Type B pancreatic cell (in vitro differentiated cells): ENCODE results near the gene OR1D5. TPM values are rescaled to one million over a fixed set of nuclear protein-coding genes. Genes with fewer than 3 reads are reported as not detected.

Source experiments
- DNase-seq: peaks from one replicate; pipeline ENCODE4 v3.0.0; 2021; ENCODE audit warnings: mixed read lengths; ENCODE audit not compliant: unreplicated experiment; ENCODE audit errors: extremely low spot score
- H3K27ac Mint-ChIP-seq: 2 replicates; pipeline ENCODE4 v1.8.0; 2021; ENCODE audit warnings: mild to moderate bottlenecking, mixed read lengths
- H3K27me3 Mint-ChIP-seq: 2 replicates; pipeline ENCODE4 v1.8.0; 2021; ENCODE audit warnings: mixed read lengths
- H3K36me3 Mint-ChIP-seq: 2 replicates; pipeline ENCODE4 v1.8.0; 2021; ENCODE audit warnings: mixed read lengths
- H3K4me1 Mint-ChIP-seq: one replicate; pipeline ENCODE4 v1.8.0; 2021; ENCODE audit warnings: mixed read lengths; ENCODE audit not compliant: unreplicated experiment
- H3K4me3 Mint-ChIP-seq: 2 replicates; pipeline ENCODE4 v1.8.0; 2021; ENCODE audit warnings: mild to moderate bottlenecking, mixed read lengths
- H3K9me3 Mint-ChIP-seq: 2 replicates; pipeline ENCODE4 v1.8.0; 2021; ENCODE audit warnings: mixed read lengths
- CTCF ChIP-seq: fragments of 200-600 bp; sonication (generic); conservative IDR thresholded peaks from 2 replicates; pipeline ENCODE4 v1.5.0; 2021; ENCODE audit warnings: antibody characterized with exemption, mild to moderate bottlenecking
- total RNA-seq: library from RNA; stranded (reverse); gene quantifications from 2 replicates; pipeline ENCODE4 v1.2.1, GENCODE V29; 2021; ENCODE audit warnings: low replicate concordance

Gene OR1D5
- total RNA-seq, 1 donor from 2014 or later, result not detected

DNA sequence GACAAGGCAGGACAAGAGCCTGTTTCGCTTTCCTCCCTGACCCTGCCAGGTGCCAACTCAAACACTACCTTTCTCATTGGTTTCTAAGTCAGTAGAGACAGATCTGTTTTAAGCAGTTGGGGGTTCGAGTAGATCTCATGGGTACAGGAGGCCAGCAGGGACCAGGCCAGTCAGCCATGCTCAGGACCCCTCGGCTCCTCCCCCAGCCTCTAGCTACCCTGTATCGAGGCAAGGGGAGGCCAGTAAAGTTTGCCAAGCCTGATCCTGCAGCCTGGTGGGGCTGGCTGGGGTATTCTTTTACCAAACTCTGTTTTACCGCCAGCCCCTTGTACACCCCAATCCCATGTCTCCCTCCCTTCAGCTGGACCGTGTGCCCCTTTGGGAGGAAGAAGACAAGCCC, 26.6 kb downstream of the OR1D5 start:
- Mint-ChIP-seq H3K36me3 (no peaks in the 10 kb centered on the region), H3K4me3 (no peak overlapping the region), H3K4me1 (no peaks in the 10 kb centered on the region), H3K9me3 (no peaks in the 10 kb centered on the region), H3K27me3 (peaks cover 3% of the 10 kb centered on the region), H3K27ac (no peak overlapping the region)
- DNase-seq, result no peak
- TF ChIP-seq CTCF, result no peak

DNA sequence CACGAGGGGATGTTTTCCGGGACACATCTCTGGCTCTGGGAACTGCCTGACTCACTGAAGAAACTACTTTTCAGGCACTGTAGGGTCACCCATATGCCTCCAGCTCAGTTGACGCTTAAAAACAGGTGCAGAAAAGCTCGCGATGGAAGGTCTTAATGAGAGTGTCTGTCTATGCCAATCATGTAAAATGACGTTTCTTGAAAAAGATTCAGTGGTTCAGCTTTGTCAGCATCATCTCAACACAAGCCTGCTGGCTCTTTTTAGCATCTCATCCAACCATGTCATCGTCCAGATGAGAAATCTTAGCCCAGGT, 27.5 kb downstream of the OR1D5 start:
- H3K9me3 Mint-ChIP-seq, result no peaks in the 10 kb centered on the region
- DNase-seq, result no peak

GRCh38 chr17:3035256-3035967, 28.0 kb downstream of the OR1D5 start:
- no peaks in the 10 kb centered on the region for H3K36me3 Mint-ChIP-seq
- peak; percentile 60 for DNase-seq
- no peak overlapping the region for H3K27ac Mint-ChIP-seq
- H3K9me3 Mint-ChIP-seq, result no peaks in the 10 kb centered on the region
- no peak overlapping the region for H3K4me3 Mint-ChIP-seq
- no peak for TF ChIP-seq CTCF
- H3K27me3 Mint-ChIP-seq, result no peaks in the 10 kb centered on the region
- no peaks in the 10 kb centered on the region for H3K4me1 Mint-ChIP-seq

More for the DNA sequence above, 27.5 kb downstream of the OR1D5 start:
- H3K4me3 Mint-ChIP-seq, result no peak overlapping the region
- H3K27me3 Mint-ChIP-seq, result no peaks in the 10 kb centered on the region
- no peak overlapping the region for H3K27ac Mint-ChIP-seq
- no peaks in the 10 kb centered on the region for H3K4me1 Mint-ChIP-seq
- H3K36me3 Mint-ChIP-seq, result no peaks in the 10 kb centered on the region
- TF ChIP-seq CTCF, result no peak

DNA sequence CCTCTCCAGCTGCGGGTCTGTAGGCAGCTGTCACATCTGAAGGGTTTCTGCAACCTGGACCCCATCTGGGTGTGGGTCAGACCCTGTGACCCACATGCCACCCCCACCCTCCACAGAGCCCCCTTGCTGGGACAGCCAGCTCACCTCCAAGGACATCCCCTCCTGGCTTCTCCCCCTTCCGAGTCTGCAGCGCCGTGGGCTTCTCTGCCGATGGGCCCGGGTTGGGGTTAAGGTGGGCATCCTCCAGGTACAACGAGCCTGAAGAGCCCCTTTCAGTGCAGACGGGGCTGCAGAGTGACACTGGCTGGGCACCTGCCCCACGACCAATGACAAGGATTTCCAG, 28.9 kb downstream of the OR1D5 start:
- Mint-ChIP-seq H3K9me3 (no peaks in the 10 kb centered on the region), H3K27me3 (no peaks in the 10 kb centered on the region), H3K4me3 (no peak overlapping the region), H3K27ac (no peak overlapping the region), H3K4me1 (no peaks in the 10 kb centered on the region), H3K36me3 (no peaks in the 10 kb centered on the region)
- no peak for DNase-seq
- no peak for TF ChIP-seq CTCF

DNA sequence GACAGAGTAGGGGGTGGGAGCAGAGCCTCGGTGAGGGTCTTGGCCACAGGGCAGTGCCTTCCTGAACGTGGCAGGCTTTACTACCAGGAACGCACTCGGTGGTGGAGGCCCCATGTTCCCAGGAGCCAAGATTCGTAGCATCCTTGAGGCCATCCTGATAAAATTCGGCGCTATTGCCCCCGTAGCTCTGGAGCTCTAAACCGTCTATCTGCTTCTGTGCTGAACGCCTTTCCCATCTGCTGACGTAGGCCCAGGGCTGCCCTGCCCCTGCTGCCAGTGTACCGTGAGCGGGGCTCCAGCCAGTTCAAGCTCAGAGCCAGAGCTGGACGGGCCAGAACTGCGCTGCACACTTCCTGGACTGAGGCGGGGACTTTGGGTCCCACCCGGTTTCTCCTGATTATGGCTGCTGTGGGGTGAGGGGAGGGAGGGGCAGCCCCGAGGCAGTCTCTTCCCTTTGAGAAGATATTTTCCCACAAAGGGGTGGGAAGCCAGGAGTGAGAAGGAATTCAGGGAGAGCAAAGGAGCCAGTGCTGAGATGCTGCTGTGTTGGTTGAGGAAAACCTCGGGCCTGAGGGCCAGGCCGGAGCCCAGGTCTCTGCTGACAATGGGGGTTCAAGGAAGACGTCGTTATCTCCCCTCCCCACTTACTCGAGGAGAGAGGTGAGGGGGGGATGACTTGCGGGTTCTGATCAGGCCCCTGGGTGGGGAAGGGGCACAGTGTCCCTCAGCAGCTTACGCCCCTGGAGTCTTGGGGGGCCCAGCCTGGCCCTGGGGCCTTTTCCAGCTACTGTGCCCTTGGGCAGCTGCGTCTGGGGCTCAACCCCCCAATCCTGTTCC, 29.4 kb downstream of the OR1D5 start:
- Mint-ChIP-seq H3K27ac (no peak overlapping the region), H3K36me3 (no peaks in the 10 kb centered on the region), H3K27me3 (no peaks in the 10 kb centered on the region), H3K4me1 (no peaks in the 10 kb centered on the region), H3K4me3 (no peak overlapping the region), H3K9me3 (no peaks in the 10 kb centered on the region)
- TF ChIP-seq CTCF, result no peak
- DNase-seq, result no peak
